A549 (cell line): Measurements from ENCODE around the gene MYT1. TPM values are rescaled to one million over a fixed set of nuclear protein-coding genes. Genes with fewer than 3 reads are reported as not detected.

Experiments used
- ATAC-seq, 2 experiments: fragments of 200-7000 bp in 1 of 2; fragments of >200 bp in 1 of 2; cut with Nextera tagmentation in 1 of 2; cut with Tn5 transposase in 1 of 2; 3 replicates each; pipeline versions ENCODE4 v1.8.0 to v1.9.1; 2018 to 2020; ENCODE audit warnings: mild to moderate bottlenecking in 1 of 2, moderate library complexity in 1 of 2
- CTCF ChIA-PET: fragments of 300-600 bp; sonication (Branson Sonifier 250); formaldehyde crosslinking; extraction: SDS; loops from one replicate; lab custom pipeline; 2021; ENCODE audit warnings: antibody characterized with exemption, inconsistent platforms; lab: Yijun Ruan, JAX
- POLR2A ChIA-PET: fragments of 350-600 bp; formaldehyde crosslinking; extraction: SDS; loops from one replicate; lab custom pipeline; 2021; ENCODE audit warnings: antibody characterized with exemption, inconsistent platforms; lab: Yijun Ruan, JAX
- DNase-seq, 2 experiments: peaks; one replicate each; pipeline versions ENCODE4 v3.0.0 to v3.0.0-alpha.2; 2011 to 2016; ENCODE audit warnings: low read depth in 1 of 2, low spot score in 1 of 2
- FAIRE-seq: peaks from 2 replicates; lab custom pipeline; 2011; peaks lifted over from hg19 to GRCh38; lab: Jason Lieb, UNC
- H3K27ac ChIP-seq, 2 experiments: fragments of >200 bp; sonication (Bioruptor Twin); formaldehyde crosslinking; 3 replicates each; pipeline ENCODE4 v1.5.1; 2016 to 2017
- H3K4me1 ChIP-seq: fragments of >200 bp; sonication (Bioruptor Twin); formaldehyde crosslinking; 3 replicates; pipeline ENCODE4 v1.6.1; 2016
- H3K4me2 ChIP-seq: fragments of >200 bp; sonication (Bioruptor Twin); formaldehyde crosslinking; 3 replicates; pipeline ENCODE4 v1.6.1; 2016
- H3K4me3 ChIP-seq: fragments of >200 bp; sonication (Bioruptor Twin); formaldehyde crosslinking; 3 replicates; pipeline ENCODE4 v1.5.1; 2016
- H3K9me3 ChIP-seq: fragments of >200 bp; sonication (Bioruptor Twin); formaldehyde crosslinking; 3 replicates; pipeline ENCODE4 v1.6.1; 2016
- CHD4 ChIP-seq: fragments of 200-600 bp; sonication (generic); IDR thresholded peaks from 2 replicates; pipeline ENCODE4 v1.6.1; 2016; ENCODE audit warnings: antibody characterized with exemption, mild to moderate bottlenecking, borderline replicate concordance
- E2F6 ChIP-seq: IDR thresholded peaks from 2 replicates; pipeline ENCODE4 v1.6.1; 2012; ENCODE audit warnings: low read depth, borderline replicate concordance
- EHMT2 ChIP-seq: fragments of 200-600 bp; sonication (generic); IDR thresholded peaks from 2 replicates; pipeline ENCODE4 v1.6.1; 2016; ENCODE audit warnings: antibody characterized with exemption, low read depth, mild to moderate bottlenecking, moderate library complexity
- EP300 ChIP-seq, 2 experiments: fragments of >200 bp; sonication (Bioruptor Twin); formaldehyde crosslinking; IDR thresholded peaks; 2 replicates in 1 of 2; 3 replicates in 1 of 2; pipeline ENCODE4 v1.6.1; 2016 to 2017
- FOXS1 ChIP-seq: fragments of 250-450 bp; sonication (Bioruptor Pico); IDR thresholded peaks from 2 replicates; pipeline ENCODE4 v1.5.0; 2020; ENCODE audit warnings: mild to moderate bottlenecking, moderate library complexity
- GATA3 ChIP-seq: IDR thresholded peaks from 2 replicates; pipeline ENCODE4 v1.6.1; 2012; ENCODE audit warnings: borderline replicate concordance
- HDAC2 ChIP-seq: fragments of 200-600 bp; sonication (generic); IDR thresholded peaks from 2 replicates; pipeline ENCODE4 v1.6.1; 2016
- HES2 ChIP-seq: fragments of >200 bp; sonication (Bioruptor Twin); formaldehyde crosslinking; IDR thresholded peaks from 2 replicates; pipeline ENCODE4 v1.6.1; 2016
- HOXB13 ChIP-seq: fragments of 250-450 bp; sonication (Bioruptor Pico); IDR thresholded peaks from 2 replicates; pipeline ENCODE4 v1.5.0; 2020; ENCODE audit warnings: low read depth, mild to moderate bottlenecking, moderate library complexity
- HOXB5 ChIP-seq: fragments of 250-450 bp; sonication (Bioruptor Pico); IDR thresholded peaks from 2 replicates; pipeline ENCODE4 v1.5.0; 2020; ENCODE audit warnings: mild to moderate bottlenecking, moderate library complexity
- JUN ChIP-seq, 2 experiments: fragments of >200 bp; sonication (Bioruptor Twin); formaldehyde crosslinking; IDR thresholded peaks; 2 replicates in 1 of 2; 3 replicates in 1 of 2; pipeline ENCODE4 v1.6.1; 2016 to 2017
- MYC ChIP-seq: IDR thresholded peaks from 2 replicates; pipeline ENCODE4 v1.6.1; 2012; ENCODE audit warnings: mild to moderate bottlenecking, inconsistent platforms, low read length, improper control_type of control experiment, borderline replicate concordance
- NFE2L2 ChIP-seq: fragments of 150-350 bp; conservative IDR thresholded peaks from 2 replicates; pipeline ENCODE4 v1.6.1; 2014; ENCODE audit warnings: low read length
- RAD21 ChIP-seq, 2 experiments: fragments of >200 bp in 1 of 2; sonication (Bioruptor Twin) in 1 of 2; formaldehyde crosslinking in 1 of 2; IDR thresholded peaks in 1 of 2; conservative IDR thresholded peaks in 1 of 2; 2 replicates in 1 of 2; 3 replicates in 1 of 2; pipeline ENCODE4 v1.6.1; 2012 to 2018; ENCODE audit warnings: inconsistent platforms in 1 of 2
- SREBF2 ChIP-seq: fragments of 450-650 bp; IDR thresholded peaks from 2 replicates; pipeline ENCODE4 v1.6.1; 2014; ENCODE audit warnings: mild to moderate bottlenecking, moderate library complexity
- TFCP2L1 ChIP-seq: fragments of 250-450 bp; sonication (Bioruptor Pico); IDR thresholded peaks from 2 replicates; pipeline ENCODE4 v1.5.0; 2021; ENCODE audit warnings: mild to moderate bottlenecking
- TP53 ChIP-seq: fragments of 250-450 bp; sonication (Bioruptor Pico); IDR thresholded peaks from 2 replicates; pipeline ENCODE4 v1.5.0; 2021; ENCODE audit warnings: mild to moderate bottlenecking, moderate library complexity
- ZNF302 ChIP-seq: fragments of 250-450 bp; sonication (Bioruptor Pico); IDR thresholded peaks from 2 replicates; pipeline ENCODE4 v1.9.0; 2021; ENCODE audit warnings: inconsistent platforms, mild to moderate bottlenecking, moderate library complexity
- ZSCAN20 ChIP-seq: fragments of 250-450 bp; sonication (Bioruptor Pico); IDR thresholded peaks from 2 replicates; pipeline ENCODE4 v1.8.0; 2022; ENCODE audit warnings: mild to moderate bottlenecking, moderate library complexity
- WGBS: methylation state at CpG from one replicate; pipeline ENCODE4 v1.1.6; 2017; ENCODE audit errors: missing lambda C conversion rate; 5-methylcytosine and 5-hydroxymethylcytosine counted together
- polyA plus RNA-seq, 4 experiments: library from polyadenylated mRNA; depleted of rRNA in 3 of 4; stranded (reverse); fragments of >200 nt; fragmentation: RNase III in 1 of 4; extraction: RNeasy Plus Mini Kit Qiagen cat#74134 plus additional on column Dnase treatment in 1 of 4; gene quantifications; 2 replicates in 3 of 4; 3 replicates in 1 of 4; pipeline ENCODE4 v1.2.3, GENCODE V29; 2011 to 2017
- TF ChIP-seq, protein P1 (sequence below): IDR thresholded peaks from 2 replicates; pipeline ENCODE4 v1.6.1; 2012
- TF ChIP-seq, protein P2 (sequence below): fragments of 200-600 bp; sonication (generic); IDR thresholded peaks from 2 replicates; pipeline ENCODE4 v1.6.1; 2016; ENCODE audit warnings: antibody characterized with exemption, mild to moderate bottlenecking, moderate library complexity
- TF ChIP-seq, protein P3 (sequence below): fragments of 250-450 bp; sonication (Bioruptor Pico); IDR thresholded peaks from 2 replicates; pipeline ENCODE4 v1.5.0; 2021; ENCODE audit warnings: mild to moderate bottlenecking, moderate library complexity, borderline replicate concordance

The MYT1 gene
- polyA plus RNA-seq, 2 of the 4 experiments (the other 2 are of a cell fraction): 0.21 to 0.22 TPM

DNA sequence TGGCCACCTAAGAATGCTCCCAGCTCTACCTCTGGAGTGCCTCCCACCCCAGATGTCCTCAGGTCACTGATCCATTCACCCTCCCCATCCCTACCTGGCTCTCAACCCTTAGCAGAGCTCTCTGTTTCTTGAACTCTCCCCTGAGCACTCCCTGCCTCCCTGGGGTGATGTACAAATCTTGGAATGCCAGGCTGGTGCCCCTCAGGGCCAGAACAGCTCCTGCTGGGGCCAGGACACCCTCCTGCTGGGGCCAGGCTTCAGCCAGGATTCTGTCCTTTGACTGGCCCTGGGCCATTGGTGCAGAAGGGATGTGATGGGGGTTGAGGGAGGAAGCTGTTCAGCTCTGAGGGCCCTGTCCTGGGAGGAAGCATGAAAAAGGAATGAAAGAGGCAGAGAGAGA lies 30.0 kb downstream of the MYT1 start:
- H3K9me3 ChIP-seq: no peaks in the 10 kb centered on the region
- CTCF ChIA-PET: no interaction called here
- H3K4me1 ChIP-seq: peaks cover 8% of the 10 kb centered on the region; the same call in 2 of the 3 replicates
- H3K27ac ChIP-seq: no peak overlapping the region
- DNase-seq (no peak), FAIRE-seq (no peak), ATAC-seq (no peak)
- H3K4me2 ChIP-seq: no peak overlapping the region
- H3K4me3 ChIP-seq: no peak overlapping the region
- POLR2A ChIA-PET: no interaction called here
- no peak for TF ChIP-seq SREBF2
- TF ChIP-seq TP53 (CRISPR knock-in tag): no peak
- TF ChIP-seq, protein P1, sequence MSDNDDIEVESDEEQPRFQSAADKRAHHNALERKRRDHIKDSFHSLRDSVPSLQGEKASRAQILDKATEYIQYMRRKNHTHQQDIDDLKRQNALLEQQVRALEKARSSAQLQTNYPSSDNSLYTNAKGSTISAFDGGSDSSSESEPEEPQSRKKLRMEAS: no peak
- TF ChIP-seq, protein P2, sequence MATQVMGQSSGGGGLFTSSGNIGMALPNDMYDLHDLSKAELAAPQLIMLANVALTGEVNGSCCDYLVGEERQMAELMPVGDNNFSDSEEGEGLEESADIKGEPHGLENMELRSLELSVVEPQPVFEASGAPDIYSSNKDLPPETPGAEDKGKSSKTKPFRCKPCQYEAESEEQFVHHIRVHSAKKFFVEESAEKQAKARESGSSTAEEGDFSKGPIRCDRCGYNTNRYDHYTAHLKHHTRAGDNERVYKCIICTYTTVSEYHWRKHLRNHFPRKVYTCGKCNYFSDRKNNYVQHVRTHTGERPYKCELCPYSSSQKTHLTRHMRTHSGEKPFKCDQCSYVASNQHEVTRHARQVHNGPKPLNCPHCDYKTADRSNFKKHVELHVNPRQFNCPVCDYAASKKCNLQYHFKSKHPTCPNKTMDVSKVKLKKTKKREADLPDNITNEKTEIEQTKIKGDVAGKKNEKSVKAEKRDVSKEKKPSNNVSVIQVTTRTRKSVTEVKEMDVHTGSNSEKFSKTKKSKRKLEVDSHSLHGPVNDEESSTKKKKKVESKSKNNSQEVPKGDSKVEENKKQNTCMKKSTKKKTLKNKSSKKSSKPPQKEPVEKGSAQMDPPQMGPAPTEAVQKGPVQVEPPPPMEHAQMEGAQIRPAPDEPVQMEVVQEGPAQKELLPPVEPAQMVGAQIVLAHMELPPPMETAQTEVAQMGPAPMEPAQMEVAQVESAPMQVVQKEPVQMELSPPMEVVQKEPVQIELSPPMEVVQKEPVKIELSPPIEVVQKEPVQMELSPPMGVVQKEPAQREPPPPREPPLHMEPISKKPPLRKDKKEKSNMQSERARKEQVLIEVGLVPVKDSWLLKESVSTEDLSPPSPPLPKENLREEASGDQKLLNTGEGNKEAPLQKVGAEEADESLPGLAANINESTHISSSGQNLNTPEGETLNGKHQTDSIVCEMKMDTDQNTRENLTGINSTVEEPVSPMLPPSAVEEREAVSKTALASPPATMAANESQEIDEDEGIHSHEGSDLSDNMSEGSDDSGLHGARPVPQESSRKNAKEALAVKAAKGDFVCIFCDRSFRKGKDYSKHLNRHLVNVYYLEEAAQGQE: no peak
- no peak for TF ChIP-seq MYC
- no peak for TF ChIP-seq NFE2L2
- no peak for TF ChIP-seq FOXS1 (CRISPR knock-in tag)
- TF ChIP-seq, protein P3, sequence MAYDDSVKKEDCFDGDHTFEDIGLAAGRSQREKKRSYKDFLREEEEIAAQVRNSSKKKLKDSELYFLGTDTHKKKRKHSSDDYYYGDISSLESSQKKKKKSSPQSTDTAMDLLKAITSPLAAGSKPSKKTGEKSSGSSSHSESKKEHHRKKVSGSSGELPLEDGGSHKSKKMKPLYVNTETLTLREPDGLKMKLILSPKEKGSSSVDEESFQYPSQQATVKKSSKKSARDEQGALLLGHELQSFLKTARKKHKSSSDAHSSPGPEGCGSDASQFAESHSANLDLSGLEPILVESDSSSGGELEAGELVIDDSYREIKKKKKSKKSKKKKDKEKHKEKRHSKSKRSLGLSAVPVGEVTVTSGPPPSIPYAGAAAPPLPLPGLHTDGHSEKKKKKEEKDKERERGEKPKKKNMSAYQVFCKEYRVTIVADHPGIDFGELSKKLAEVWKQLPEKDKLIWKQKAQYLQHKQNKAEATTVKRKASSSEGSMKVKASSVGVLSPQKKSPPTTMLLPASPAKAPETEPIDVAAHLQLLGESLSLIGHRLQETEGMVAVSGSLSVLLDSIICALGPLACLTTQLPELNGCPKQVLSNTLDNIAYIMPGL (CRISPR knock-in tag): no peak
- TF ChIP-seq JUN (IDR thresholded peaks at IDR 0.05): no peak
- TF ChIP-seq EHMT2: no peak

- ATAC-seq: no peak
- ChIA-PET POLR2A (no interaction called here), CTCF (interaction anchor here (0.9 kb wide), 1 partner anchor 44 kb away, joined by 3 read pairs; no protein-coding TSS in a partner anchor)
- no peak for FAIRE-seq
- DNase-seq: no peak
- Histone ChIP-seq H3K9me3 (no peaks in the 10 kb centered on the region), H3K27ac (no peak overlapping the region), H3K4me3 (no peak overlapping the region), H3K4me2 (no peak overlapping the region), H3K4me1 (no peaks in the 10 kb centered on the region)
- TF ChIP-seq, protein P3 (CRISPR knock-in tag): no peak
- TF ChIP-seq MYC: no peak
- no peak for TF ChIP-seq HES2
- TF ChIP-seq ZNF302: no peak
- 60% methylated on average over 15 of the region's 15 CpGs for WGBS
These were observed 32.1 kb downstream of the MYT1 start for GRCh38 chr20:64196309-64196708.

DNA sequence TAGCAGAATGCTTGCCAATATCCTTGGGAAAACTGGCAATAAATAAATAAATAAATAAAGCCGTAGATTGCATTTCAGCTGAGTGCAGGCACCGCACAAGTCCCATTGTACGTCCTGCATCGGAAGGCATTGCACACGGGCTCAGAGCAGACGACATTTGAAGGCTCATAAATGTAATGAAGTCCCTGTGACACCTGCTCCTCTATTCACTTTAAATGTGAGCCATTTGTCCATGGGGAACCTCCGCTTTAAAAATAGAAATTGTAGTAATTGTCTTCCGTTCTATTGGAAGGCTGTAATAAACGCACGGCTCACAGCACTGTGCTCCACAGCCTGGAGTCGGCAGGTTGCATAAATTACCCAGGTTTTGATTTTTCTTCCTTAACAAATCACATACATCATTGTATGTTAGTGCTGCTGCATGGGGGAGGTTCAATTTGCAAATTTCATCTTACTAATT lies 32.6 kb downstream of the MYT1 start:
- DNase-seq (no peak), FAIRE-seq (no peak), ATAC-seq (no peak)
- Histone ChIP-seq H3K9me3 (no peaks in the 10 kb centered on the region), H3K4me2 (no peak overlapping the region), H3K4me3 (no peak overlapping the region), H3K27ac (no peak overlapping the region), H3K4me1 (no peaks in the 10 kb centered on the region)
- ChIA-PET POLR2A (no interaction called here), CTCF (no interaction called here)
- 26% methylated on average over 11 of the region's 11 CpGs for WGBS
- TF ChIP-seq, protein P3 (CRISPR knock-in tag): no peak
- TF ChIP-seq RAD21 (conservative IDR thresholded peaks at IDR 0.05 in 1 of 2, IDR thresholded peaks at IDR 0.05 in 1 of 2) (no peak), CHD4 (no peak), HDAC2 (no peak), TFCP2L1 (CRISPR knock-in tag) (no peak), ZNF302 (no peak), HOXB13 (CRISPR knock-in tag) (no peak), ZSCAN20 (CRISPR knock-in tag) (no peak), E2F6 (no peak), HOXB5 (CRISPR knock-in tag) (no peak), EP300 (IDR thresholded peaks at IDR 0.05) (no peak), GATA3 (no peak)
